SK-N-SH treated with all-trans-retinoic acid at 6 μM for 48 hours (cell line): ENCODE results near the gene GAB4.

Experiments
- ATAC-seq: fragments of 200-7000 bp; cut with Tn5 transposase; 3 replicates; pipeline ENCODE4 v1.9.1; 2020; ENCODE audit warnings: mild to moderate bottlenecking, moderate library complexity
- ARNTL ChIP-seq: fragments of 450-650 bp; formaldehyde crosslinking; IDR thresholded peaks from 2 replicates; pipeline ENCODE4 v1.5.0; 2020; ENCODE audit warnings: low read depth, mild to moderate bottlenecking, moderate library complexity, borderline replicate concordance
- BACH2 ChIP-seq: fragments of 250-450 bp; sonication (Bioruptor Pico); IDR thresholded peaks from 2 replicates; pipeline ENCODE4 v1.9.0; 2021; ENCODE audit warnings: mild to moderate bottlenecking, borderline replicate concordance
- CSDC2 ChIP-seq: fragments of 250-450 bp; sonication (Bioruptor Pico); IDR thresholded peaks from 2 replicates; pipeline ENCODE4 v1.5.0; 2020; ENCODE audit warnings: mild to moderate bottlenecking, moderate library complexity
- ESRRG ChIP-seq: fragments of 250-450 bp; sonication (Bioruptor Pico); IDR thresholded peaks from 2 replicates; pipeline ENCODE4 v1.6.1; 2021; ENCODE audit warnings: mild to moderate bottlenecking
- GLIS3 ChIP-seq: fragments of 250-450 bp; sonication (Bioruptor Pico); IDR thresholded peaks from 2 replicates; pipeline ENCODE4 v1.5.0; 2020; ENCODE audit warnings: mild to moderate bottlenecking, moderate library complexity
- ISL1 ChIP-seq: fragments of 250-450 bp; sonication (Bioruptor Pico); IDR thresholded peaks from 2 replicates; pipeline ENCODE4 v2.1.2; 2022; ENCODE audit warnings: mild to moderate bottlenecking, moderate library complexity
- OSR1 ChIP-seq: fragments of 250-450 bp; sonication (Bioruptor Pico); IDR thresholded peaks from 2 replicates; pipeline ENCODE4 v1.8.0; 2022; ENCODE audit warnings: moderate library complexity, mild to moderate bottlenecking, inconsistent platforms
- PATZ1 ChIP-seq: fragments of 250-450 bp; sonication (Bioruptor Pico); IDR thresholded peaks from 2 replicates; pipeline ENCODE4 v1.8.0; 2020; ENCODE audit warnings: mild to moderate bottlenecking, moderate library complexity, borderline replicate concordance
- POU6F1 ChIP-seq: fragments of 250-450 bp; sonication (Bioruptor Pico); IDR thresholded peaks from 2 replicates; pipeline ENCODE4 v1.8.0; 2021; ENCODE audit warnings: low read depth, mild to moderate bottlenecking, moderate library complexity, borderline replicate concordance
- PPARA ChIP-seq: fragments of 250-450 bp; sonication (Bioruptor Pico); IDR thresholded peaks from 2 replicates; pipeline ENCODE4 v1.5.0; 2020; ENCODE audit warnings: mild to moderate bottlenecking, borderline replicate concordance
- RARB ChIP-seq: fragments of 250-450 bp; sonication (Bioruptor Pico); IDR thresholded peaks from 2 replicates; pipeline ENCODE4 v1.8.0; 2021; ENCODE audit warnings: mild to moderate bottlenecking, moderate library complexity
- SNAI2 ChIP-seq: fragments of 250-450 bp; sonication (Bioruptor Pico); IDR thresholded peaks from 2 replicates; pipeline ENCODE4 v1.5.0; 2020; ENCODE audit warnings: mild to moderate bottlenecking, moderate library complexity
- TCF4 ChIP-seq: fragments of 250-450 bp; sonication (Bioruptor Pico); IDR thresholded peaks from 2 replicates; pipeline ENCODE4 v1.8.0; 2021; ENCODE audit warnings: mild to moderate bottlenecking, moderate library complexity, borderline replicate concordance
- TOX ChIP-seq: fragments of 250-450 bp; sonication (Bioruptor Pico); IDR thresholded peaks from 2 replicates; pipeline ENCODE4 v1.8.0; 2021; ENCODE audit warnings: mild to moderate bottlenecking, moderate library complexity, borderline replicate concordance
- ZC3H10 ChIP-seq: fragments of 250-450 bp; sonication (Bioruptor Pico); IDR thresholded peaks from 2 replicates; pipeline ENCODE4 v1.5.1; 2021; ENCODE audit warnings: mild to moderate bottlenecking, moderate library complexity
- ZFP3 ChIP-seq: fragments of 250-450 bp; sonication (Bioruptor Pico); IDR thresholded peaks from 2 replicates; pipeline ENCODE4 v1.5.0; 2020; ENCODE audit warnings: mild to moderate bottlenecking, moderate library complexity
- ZFP30 ChIP-seq: fragments of 450-650 bp; formaldehyde crosslinking; IDR thresholded peaks from 2 replicates; pipeline ENCODE4 v1.5.0; 2022; ENCODE audit warnings: mild to moderate bottlenecking, moderate library complexity
- ZNF70 ChIP-seq: fragments of 450-650 bp; formaldehyde crosslinking; IDR thresholded peaks from 2 replicates; pipeline ENCODE4 v1.5.0; 2020; ENCODE audit warnings: mild to moderate bottlenecking, moderate library complexity
- ZNF8 ChIP-seq: fragments of 450-650 bp; formaldehyde crosslinking; IDR thresholded peaks from 2 replicates; pipeline ENCODE4 v1.5.0; 2020; ENCODE audit warnings: mild to moderate bottlenecking, moderate library complexity
- TF ChIP-seq, protein P1 (sequence below): fragments of 250-450 bp; sonication (Bioruptor Pico); IDR thresholded peaks from 2 replicates; pipeline ENCODE4 v1.5.0; 2020; ENCODE audit warnings: mild to moderate bottlenecking, moderate library complexity
- TF ChIP-seq, protein P2 (sequence below): fragments of 250-450 bp; sonication (Bioruptor Pico); IDR thresholded peaks from 2 replicates; pipeline ENCODE4 v1.5.1; 2021; ENCODE audit warnings: mild to moderate bottlenecking, moderate library complexity

Gene GAB4

GRCh38 chr22:16932577-16932976, 75.4 kb downstream of the GAB4 start:
- no peak for ATAC-seq

DNA sequence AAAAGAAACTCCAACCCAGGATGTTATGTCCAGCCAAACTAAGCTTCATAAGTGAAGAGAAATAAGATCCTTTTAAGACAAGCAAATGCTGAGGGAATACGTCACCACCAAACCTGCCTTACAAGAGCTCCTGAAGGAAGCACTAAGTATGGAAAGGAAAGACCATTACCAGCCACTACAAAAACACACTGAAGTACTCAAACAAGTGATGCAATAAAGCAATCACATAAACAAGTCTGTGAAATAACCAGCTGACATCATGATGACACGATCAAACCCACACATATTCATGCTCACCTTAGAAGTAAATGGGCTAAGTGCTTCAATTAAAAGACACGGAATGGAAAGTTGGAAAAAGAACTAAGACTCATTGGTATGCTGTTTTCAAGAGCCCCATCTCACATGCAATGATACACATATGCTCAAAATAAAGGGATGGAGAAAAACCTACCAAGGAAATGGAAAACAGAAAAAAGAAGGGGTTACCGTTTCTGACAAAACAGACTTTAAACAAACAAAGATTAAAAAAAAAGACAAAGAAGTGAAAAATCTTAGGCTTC, 82.5 kb downstream of the GAB4 start:
- ATAC-seq: no peak
- no peak for TF ChIP-seq SNAI2 (CRISPR knock-in tag)
- TF ChIP-seq ZNF70 (CRISPR knock-in tag): no peak
- TF ChIP-seq POU6F1: no peak
- no peak for TF ChIP-seq PATZ1 (CRISPR knock-in tag)
- no peak for TF ChIP-seq GLIS3 (CRISPR knock-in tag)
- no peak for TF ChIP-seq ARNTL (CRISPR knock-in tag)
- no peak for TF ChIP-seq ZFP30
- TF ChIP-seq ZC3H10 (CRISPR knock-in tag): no peak
- TF ChIP-seq, protein P1, sequence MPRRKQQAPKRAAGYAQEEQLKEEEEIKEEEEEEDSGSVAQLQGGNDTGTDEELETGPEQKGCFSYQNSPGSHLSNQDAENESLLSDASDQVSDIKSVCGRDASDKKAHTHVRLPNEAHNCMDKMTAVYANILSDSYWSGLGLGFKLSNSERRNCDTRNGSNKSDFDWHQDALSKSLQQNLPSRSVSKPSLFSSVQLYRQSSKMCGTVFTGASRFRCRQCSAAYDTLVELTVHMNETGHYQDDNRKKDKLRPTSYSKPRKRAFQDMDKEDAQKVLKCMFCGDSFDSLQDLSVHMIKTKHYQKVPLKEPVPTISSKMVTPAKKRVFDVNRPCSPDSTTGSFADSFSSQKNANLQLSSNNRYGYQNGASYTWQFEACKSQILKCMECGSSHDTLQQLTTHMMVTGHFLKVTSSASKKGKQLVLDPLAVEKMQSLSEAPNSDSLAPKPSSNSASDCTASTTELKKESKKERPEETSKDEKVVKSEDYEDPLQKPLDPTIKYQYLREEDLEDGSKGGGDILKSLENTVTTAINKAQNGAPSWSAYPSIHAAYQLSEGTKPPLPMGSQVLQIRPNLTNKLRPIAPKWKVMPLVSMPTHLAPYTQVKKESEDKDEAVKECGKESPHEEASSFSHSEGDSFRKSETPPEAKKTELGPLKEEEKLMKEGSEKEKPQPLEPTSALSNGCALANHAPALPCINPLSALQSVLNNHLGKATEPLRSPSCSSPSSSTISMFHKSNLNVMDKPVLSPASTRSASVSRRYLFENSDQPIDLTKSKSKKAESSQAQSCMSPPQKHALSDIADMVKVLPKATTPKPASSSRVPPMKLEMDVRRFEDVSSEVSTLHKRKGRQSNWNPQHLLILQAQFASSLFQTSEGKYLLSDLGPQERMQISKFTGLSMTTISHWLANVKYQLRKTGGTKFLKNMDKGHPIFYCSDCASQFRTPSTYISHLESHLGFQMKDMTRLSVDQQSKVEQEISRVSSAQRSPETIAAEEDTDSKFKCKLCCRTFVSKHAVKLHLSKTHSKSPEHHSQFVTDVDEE: no peak
- TF ChIP-seq RARB: no peak
- TF ChIP-seq ISL1 (CRISPR knock-in tag): no peak
- no peak for TF ChIP-seq TCF4 (CRISPR knock-in tag)
- no peak for TF ChIP-seq OSR1 (CRISPR knock-in tag)
- TF ChIP-seq, protein P2, sequence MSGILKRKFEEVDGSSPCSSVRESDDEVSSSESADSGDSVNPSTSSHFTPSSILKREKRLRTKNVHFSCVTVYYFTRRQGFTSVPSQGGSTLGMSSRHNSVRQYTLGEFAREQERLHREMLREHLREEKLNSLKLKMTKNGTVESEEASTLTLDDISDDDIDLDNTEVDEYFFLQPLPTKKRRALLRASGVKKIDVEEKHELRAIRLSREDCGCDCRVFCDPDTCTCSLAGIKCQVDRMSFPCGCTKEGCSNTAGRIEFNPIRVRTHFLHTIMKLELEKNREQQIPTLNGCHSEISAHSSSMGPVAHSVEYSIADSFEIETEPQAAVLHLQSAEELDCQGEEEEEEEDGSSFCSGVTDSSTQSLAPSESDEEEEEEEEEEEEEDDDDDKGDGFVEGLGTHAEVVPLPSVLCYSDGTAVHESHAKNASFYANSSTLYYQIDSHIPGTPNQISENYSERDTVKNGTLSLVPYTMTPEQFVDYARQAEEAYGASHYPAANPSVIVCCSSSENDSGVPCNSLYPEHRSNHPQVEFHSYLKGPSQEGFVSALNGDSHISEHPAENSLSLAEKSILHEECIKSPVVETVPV (CRISPR knock-in tag): no peak
- no peak for TF ChIP-seq ESRRG
- no peak for TF ChIP-seq ZFP3
- no peak for TF ChIP-seq BACH2
- TF ChIP-seq, all 23 proteins: peak for 0

More at GRCh38 chr22:16932577-16932976, 75.4 kb downstream of the GAB4 start:
- TF ChIP-seq BACH2: no peak
- no peak for TF ChIP-seq ZNF8
- no peak for TF ChIP-seq SNAI2 (CRISPR knock-in tag)
- TF ChIP-seq ESRRG: no peak
- TF ChIP-seq GLIS3 (CRISPR knock-in tag): no peak
- no peak for TF ChIP-seq PPARA (CRISPR knock-in tag)
- TF ChIP-seq CSDC2 (CRISPR knock-in tag): no peak
- no peak for TF ChIP-seq POU6F1
- TF ChIP-seq, protein P2 (CRISPR knock-in tag): no peak
- TF ChIP-seq ZC3H10 (CRISPR knock-in tag): no peak
- TF ChIP-seq RARB: no peak
- no peak for TF ChIP-seq ISL1 (CRISPR knock-in tag)
- TF ChIP-seq TOX: no peak
- no peak for TF ChIP-seq TCF4 (CRISPR knock-in tag)
